GM18499 (cell line): ENCODE measurements around the gene ANGPT4.
"Not testable (repeated sequence)": the region's sequence is repeated elsewhere in the genome, so short reads cannot be mapped to it uniquely, and the experiment has no call there.

Source experiments
- ATAC-seq: cut with Tn5 transposase; IDR thresholded peaks from one replicate; pipeline ENCODE4 v1.9.1; 2021; ENCODE audit warnings: moderate number of reproducible peaks; ENCODE audit not compliant: insufficient read depth, unreplicated experiment

The ANGPT4 gene

GRCh38 chr20:830011-830521, 86.1 kb downstream of the ANGPT4 start:
- ATAC-seq = no peak

GRCh38 chr20:829551-829950, 86.6 kb downstream of the ANGPT4 start:
- no peak for ATAC-seq

- no peak for ATAC-seq
Measured at GRCh38 chr20:828987-829386, 87.1 kb downstream of the ANGPT4 start.

- not testable (repeated sequence) for ATAC-seq
Measured at GRCh38 chr20:827981-828380, 88.2 kb downstream of the ANGPT4 start.

GRCh38 chr20:826695-827323, 89.3 kb downstream of the ANGPT4 start:
- ATAC-seq = no peak

GRCh38 chr20:825710-826421, 90.3 kb downstream of the ANGPT4 start:
- no peak for ATAC-seq

GRCh38 chr20:824916-825315, 91.2 kb downstream of the ANGPT4 start:
- no peak for ATAC-seq

GRCh38 chr20:824490-824889, 91.6 kb downstream of the ANGPT4 start:
- ATAC-seq = no peak

- no peak for ATAC-seq
Measured at GRCh38 chr20:823574-823902, 92.6 kb downstream of the ANGPT4 start.

- no peak for ATAC-seq
Measured at GRCh38 chr20:822651-823573, 93.2 kb downstream of the ANGPT4 start.

- no peak for ATAC-seq
Measured at GRCh38 chr20:821731-822065, 94.4 kb downstream of the ANGPT4 start.

GRCh38 chr20:821046-821730, 94.9 kb downstream of the ANGPT4 start:
- ATAC-seq = no peak

GRCh38 chr20:820323-820953, 95.7 kb downstream of the ANGPT4 start:
- ATAC-seq = no peak
